Nephron (organoid): ENCODE data around the gene MAML3.

ENCODE experiments used
- H3K27ac Mint-ChIP-seq, 3 experiments: 2 replicates each; pipeline ENCODE4 v1.8.0; 2020; ENCODE audit warnings: mixed read lengths in 3 of 3, mild to moderate bottlenecking in 2 of 3, moderate library complexity in 1 of 3
- H3K27me3 Mint-ChIP-seq: 2 replicates; pipeline ENCODE4 v1.8.0; 2021; ENCODE audit warnings: low read depth, mild to moderate bottlenecking, moderate library complexity, mixed read lengths
- H3K36me3 Mint-ChIP-seq: 2 replicates; pipeline ENCODE4 v1.8.0; 2020; ENCODE audit warnings: low read depth, mixed read lengths
- H3K4me1 Mint-ChIP-seq: 2 replicates; pipeline ENCODE4 v1.8.0; 2020; ENCODE audit warnings: mixed read lengths
- H3K4me3 Mint-ChIP-seq, 3 experiments: 2 replicates each; pipeline ENCODE4 v1.8.0; 2020; ENCODE audit warnings: mild to moderate bottlenecking in 3 of 3, mixed read lengths in 3 of 3, moderate library complexity in 2 of 3
- H3K9me3 Mint-ChIP-seq: 2 replicates; pipeline ENCODE4 v1.8.0; 2020; ENCODE audit warnings: mixed read lengths
- TF ChIP-seq, protein P1 (sequence below), 3 experiments: fragments of 200-600 bp; sonication (generic); IDR thresholded peaks; one replicate each; pipeline ENCODE4 v1.5.0; 2021; ENCODE audit warnings: antibody characterized with exemption in 3 of 3; ENCODE audit not compliant: unreplicated experiment in 3 of 3

The MAML3 gene

DNA sequence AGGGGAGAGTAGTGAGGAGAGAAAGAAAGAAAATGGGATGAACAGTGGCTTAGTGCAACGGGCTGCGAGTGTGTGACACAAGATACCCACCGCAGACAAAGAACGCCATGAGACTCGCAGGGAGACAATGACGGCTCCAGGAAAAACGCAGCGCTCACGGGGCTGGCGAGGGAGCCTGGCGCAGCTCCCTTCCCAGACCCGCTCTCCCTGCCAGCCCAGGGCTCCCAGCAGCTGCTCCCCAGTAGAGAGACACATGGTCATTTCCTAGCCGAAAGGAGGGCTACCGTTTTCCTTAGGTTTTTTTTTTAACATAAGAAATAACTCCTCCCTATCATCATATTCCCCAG lies 149.5 kb downstream of the MAML3 start:
- Mint-ChIP-seq H3K4me1 (peaks cover 36% of the 10 kb centered on the region), H3K27ac (peak overlapping the region; percentile 65 to 86 (median 76)), H3K27me3 (no peaks in the 10 kb centered on the region), H3K9me3 (no peaks in the 10 kb centered on the region), H3K4me3 (peak overlapping the region; percentile 79 to 84 (median 79)), H3K36me3 (no peaks in the 10 kb centered on the region)
- TF ChIP-seq, protein P1, sequence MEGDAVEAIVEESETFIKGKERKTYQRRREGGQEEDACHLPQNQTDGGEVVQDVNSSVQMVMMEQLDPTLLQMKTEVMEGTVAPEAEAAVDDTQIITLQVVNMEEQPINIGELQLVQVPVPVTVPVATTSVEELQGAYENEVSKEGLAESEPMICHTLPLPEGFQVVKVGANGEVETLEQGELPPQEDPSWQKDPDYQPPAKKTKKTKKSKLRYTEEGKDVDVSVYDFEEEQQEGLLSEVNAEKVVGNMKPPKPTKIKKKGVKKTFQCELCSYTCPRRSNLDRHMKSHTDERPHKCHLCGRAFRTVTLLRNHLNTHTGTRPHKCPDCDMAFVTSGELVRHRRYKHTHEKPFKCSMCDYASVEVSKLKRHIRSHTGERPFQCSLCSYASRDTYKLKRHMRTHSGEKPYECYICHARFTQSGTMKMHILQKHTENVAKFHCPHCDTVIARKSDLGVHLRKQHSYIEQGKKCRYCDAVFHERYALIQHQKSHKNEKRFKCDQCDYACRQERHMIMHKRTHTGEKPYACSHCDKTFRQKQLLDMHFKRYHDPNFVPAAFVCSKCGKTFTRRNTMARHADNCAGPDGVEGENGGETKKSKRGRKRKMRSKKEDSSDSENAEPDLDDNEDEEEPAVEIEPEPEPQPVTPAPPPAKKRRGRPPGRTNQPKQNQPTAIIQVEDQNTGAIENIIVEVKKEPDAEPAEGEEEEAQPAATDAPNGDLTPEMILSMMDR (IDR thresholded peaks at IDR 0.05; ENCODE audit: unreplicated experiment in 3 of 3): no peak

DNA sequence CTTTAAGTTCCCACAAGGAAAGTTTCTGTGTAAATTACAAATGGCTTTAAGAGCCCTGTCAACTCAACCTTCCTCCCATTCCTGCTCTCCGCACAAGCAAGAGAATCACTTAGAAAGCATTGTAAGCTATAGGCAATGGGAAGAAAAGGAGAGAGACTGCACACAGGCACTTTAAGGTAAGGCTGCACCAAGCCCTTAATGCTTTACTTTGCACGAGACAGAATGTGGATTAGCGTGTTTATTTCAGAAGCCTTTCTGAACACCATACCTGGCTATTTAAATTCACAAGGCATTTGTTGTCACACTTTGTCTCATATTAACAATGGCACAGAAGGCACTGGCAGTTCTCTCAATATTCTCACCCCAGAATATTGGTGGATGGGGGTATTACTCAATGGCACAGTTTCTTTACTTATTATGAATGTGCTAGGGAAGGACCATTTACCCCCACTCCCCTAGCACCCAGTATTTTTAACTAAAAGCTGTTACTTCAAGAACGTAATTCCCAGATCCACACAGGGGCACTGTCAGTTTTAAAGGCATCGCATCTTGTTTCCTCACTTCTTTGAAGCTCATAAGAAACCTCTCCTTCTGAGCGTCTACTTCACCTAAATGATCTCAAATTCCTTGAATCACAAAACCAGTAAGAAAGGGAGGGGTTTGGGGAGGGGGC lies 150.0 kb downstream of the MAML3 start:
- no peaks in the 10 kb centered on the region for H3K27me3 Mint-ChIP-seq
- peak overlapping the region; percentile 79 to 84 (median 79) for H3K4me3 Mint-ChIP-seq
- no peaks in the 10 kb centered on the region for H3K9me3 Mint-ChIP-seq
- peak overlapping the region; percentile 65 to 86 (median 76) for H3K27ac Mint-ChIP-seq
- H3K4me1 Mint-ChIP-seq: peaks cover 32% of the 10 kb centered on the region
- H3K36me3 Mint-ChIP-seq: no peaks in the 10 kb centered on the region
- TF ChIP-seq, protein P1 (IDR thresholded peaks at IDR 0.05; ENCODE audit: unreplicated experiment in 3 of 3): no peak

DNA sequence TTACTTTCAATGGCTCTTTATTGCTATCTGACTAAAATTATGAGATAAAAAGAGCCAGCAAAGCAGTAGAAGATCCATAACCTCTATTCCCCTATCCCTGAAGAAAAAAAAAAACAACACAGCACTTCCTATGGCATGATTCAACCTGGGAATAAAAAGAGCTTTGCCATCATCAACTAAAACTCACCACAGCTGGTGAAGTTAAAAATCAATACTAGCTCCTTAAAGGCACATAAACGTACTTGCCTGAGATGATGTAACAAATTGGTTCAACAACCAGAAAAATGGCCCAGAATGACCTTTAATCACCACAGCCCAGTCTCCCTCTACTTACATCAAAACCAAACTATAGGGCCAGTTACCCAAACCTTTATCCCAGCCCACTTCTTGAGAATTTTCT lies 153.8 kb downstream of the MAML3 start:
- no peak overlapping the region for H3K27ac Mint-ChIP-seq
- no peak overlapping the region for H3K4me3 Mint-ChIP-seq
- peaks cover 6% of the 10 kb centered on the region for H3K36me3 Mint-ChIP-seq
- H3K4me1 Mint-ChIP-seq: peaks cover 18% of the 10 kb centered on the region
- TF ChIP-seq, protein P1 (IDR thresholded peaks at IDR 0.05; ENCODE audit: unreplicated experiment in 3 of 3): no peak
- H3K9me3 Mint-ChIP-seq: peaks cover 6% of the 10 kb centered on the region
- no peaks in the 10 kb centered on the region for H3K27me3 Mint-ChIP-seq

DNA sequence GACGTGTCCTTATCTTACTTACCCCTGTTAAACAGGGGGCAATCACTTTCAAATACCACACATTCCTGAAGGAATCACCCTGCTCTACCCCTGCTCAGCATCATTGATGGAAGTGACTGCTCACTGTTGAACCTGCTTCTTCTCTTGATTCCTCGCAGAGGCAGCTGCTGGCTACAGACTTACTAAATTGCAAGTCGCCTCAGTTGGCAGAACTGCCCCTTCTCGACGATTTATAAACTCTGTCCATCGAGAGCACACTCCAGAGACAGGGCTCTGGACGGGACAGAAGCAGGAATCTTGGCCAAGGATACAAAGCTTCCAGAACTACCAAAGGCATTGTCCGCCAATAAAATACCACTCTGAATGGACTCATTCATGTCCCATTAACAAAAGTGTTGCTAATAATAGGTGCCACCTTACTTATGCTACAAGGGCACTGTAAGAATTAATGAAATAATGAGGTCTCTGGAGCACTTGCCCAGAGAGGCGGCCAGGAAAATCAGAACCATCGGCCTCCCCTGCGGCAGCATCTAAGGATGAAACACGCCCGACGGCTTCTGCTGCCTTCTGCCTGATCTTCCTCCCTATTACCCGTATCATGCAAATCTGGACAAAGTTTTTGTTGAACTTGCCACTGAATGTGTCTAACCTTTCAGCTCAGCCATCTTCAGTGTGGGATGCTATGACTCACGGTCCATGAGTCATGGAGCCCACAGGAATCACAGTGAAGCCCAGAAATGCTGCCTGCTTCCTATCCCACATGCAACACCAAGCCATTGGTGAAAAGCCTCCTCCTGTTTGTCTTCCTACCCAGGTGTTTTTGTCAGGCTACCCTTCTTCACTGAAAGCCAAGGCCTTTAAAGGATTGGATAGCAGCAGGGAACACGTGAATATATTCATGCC lies 164.9 kb downstream of the MAML3 start:
- Mint-ChIP-seq H3K4me3 (no peak overlapping the region), H3K36me3 (peaks cover 13% of the 10 kb centered on the region), H3K9me3 (peaks cover 9% of the 10 kb centered on the region), H3K27ac (peak overlapping the region in 2 of 3 experiments; percentile 14 to 67), H3K27me3 (no peaks in the 10 kb centered on the region), H3K4me1 (peaks cover 46% of the 10 kb centered on the region)
- TF ChIP-seq, protein P1 (IDR thresholded peaks at IDR 0.05; ENCODE audit: unreplicated experiment in 3 of 3): no peak

DNA sequence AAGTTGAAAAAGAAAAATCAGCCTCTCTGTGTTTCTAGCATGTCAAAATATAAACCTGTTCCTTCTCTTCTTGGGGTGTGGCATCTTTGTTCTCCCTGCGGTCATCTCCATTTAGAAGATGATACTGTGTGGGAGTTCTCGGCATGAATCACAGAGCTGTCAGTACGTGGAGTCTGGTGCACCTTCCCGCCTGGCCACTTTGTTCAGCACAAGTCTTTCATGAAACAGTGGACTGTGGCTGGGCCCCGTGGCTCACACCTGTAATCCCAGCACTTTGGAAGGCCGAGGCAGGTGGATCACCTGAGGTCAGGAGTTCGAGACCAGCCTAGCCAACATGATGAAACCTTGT lies 166.5 kb downstream of the MAML3 start:
- TF ChIP-seq, protein P1 (IDR thresholded peaks at IDR 0.05; ENCODE audit: unreplicated experiment in 3 of 3): no peak
- Mint-ChIP-seq H3K4me1 (peaks cover 60% of the 10 kb centered on the region), H3K36me3 (peaks cover 13% of the 10 kb centered on the region), H3K27me3 (no peaks in the 10 kb centered on the region), H3K9me3 (peaks cover 9% of the 10 kb centered on the region), H3K27ac (peak overlapping the region; percentile 44 to 82 (median 64)), H3K4me3 (no peak overlapping the region)
